OCI-LY1 (cell line): ENCODE data around the gene TCEAL8.

Source experiments
- H2AFZ ChIP-seq: fragments of 200-600 bp; sonication (generic), shearing (Covaris generic); 2 replicates; pipeline ENCODE4 v1.6.0; 2014; ENCODE audit warnings: antibody characterized with exemption, mild to moderate bottlenecking, low read length
- H3F3A ChIP-seq: fragments of 200-600 bp; sonication (generic), shearing (Covaris generic); 2 replicates; pipeline ENCODE4 v1.6.0; 2014; ENCODE audit warnings: mild to moderate bottlenecking, antibody characterized with exemption, low read length, moderate library complexity; ENCODE audit not compliant: insufficient read depth
- H3K27ac ChIP-seq: fragments of 200-600 bp; sonication (generic); 2 replicates; pipeline ENCODE4 v1.5.1; 2014; ENCODE audit warnings: low read length, mixed run types, mild to moderate bottlenecking, low read depth; ENCODE audit not compliant: poor library complexity, severe bottlenecking
- H3K27me3 ChIP-seq: fragments of 200-600 bp; sonication (generic); 2 replicates; pipeline ENCODE4 v1.6.0; 2014; ENCODE audit warnings: antibody characterized with exemption, mild to moderate bottlenecking, low read length, moderate library complexity; ENCODE audit not compliant: insufficient read depth
- H3K36me3 ChIP-seq: fragments of 200-600 bp; sonication (generic); 2 replicates; pipeline ENCODE4 v1.6.1; 2014; ENCODE audit warnings: mild to moderate bottlenecking, antibody characterized with exemption, low read length, moderate library complexity, mixed read lengths; ENCODE audit not compliant: insufficient read depth
- H3K4me1 ChIP-seq: fragments of 200-600 bp; sonication (generic); 2 replicates; pipeline ENCODE4 v1.5.1; 2014; ENCODE audit warnings: mild to moderate bottlenecking, low read length, moderate library complexity; ENCODE audit not compliant: insufficient read depth, severe bottlenecking
- H3K4me2 ChIP-seq: fragments of 200-600 bp; sonication (generic), shearing (Covaris generic); 2 replicates; pipeline ENCODE4 v1.6.1; 2014; ENCODE audit warnings: low read length
- H3K4me3 ChIP-seq: fragments of 200-600 bp; sonication (generic); 2 replicates; pipeline ENCODE4 v1.5.1; 2014; ENCODE audit warnings: low read length, low read depth, mild to moderate bottlenecking, mixed read lengths; ENCODE audit not compliant: poor library complexity, severe bottlenecking
- H3K79me2 ChIP-seq: fragments of 200-600 bp; shearing (Covaris generic); 2 replicates; pipeline ENCODE4 v1.6.1; 2016; ENCODE audit warnings: mixed run types, low read length, mixed read lengths; ENCODE audit not compliant: insufficient read depth
- H3K9ac ChIP-seq: fragments of 200-600 bp; sonication (generic), shearing (Covaris generic); 2 replicates; pipeline ENCODE4 v1.6.1; 2014; ENCODE audit warnings: mild to moderate bottlenecking, low read length, mixed read lengths
- H3K9me2 ChIP-seq: fragments of 200-600 bp; sonication (generic), shearing (Covaris generic); 2 replicates; pipeline ENCODE4 v1.6.1; 2014; ENCODE audit warnings: low read depth, mild to moderate bottlenecking, low read length, mixed read lengths
- H3K9me3 ChIP-seq: fragments of 200-600 bp; shearing (Covaris generic); 2 replicates; pipeline ENCODE4 v1.6.1; 2014; ENCODE audit warnings: low read length, mixed read lengths
- H4K20me1 ChIP-seq: fragments of 200-600 bp; sonication (generic), shearing (Covaris generic); 2 replicates; pipeline ENCODE4 v1.6.0; 2016; ENCODE audit warnings: mild to moderate bottlenecking, low read length; ENCODE audit not compliant: insufficient read depth
- CTCF ChIP-seq: fragments of 200-600 bp; sonication (generic), shearing (Covaris generic); IDR thresholded peaks from 2 replicates; pipeline ENCODE4 v1.5.1; 2017; ENCODE audit warnings: mild to moderate bottlenecking, antibody characterized with exemption, low read length, moderate library complexity, mixed read lengths
- EZH2 ChIP-seq: fragments of 200-600 bp; sonication (generic), shearing (Covaris generic); IDR thresholded peaks from 2 replicates; pipeline ENCODE4 v1.8.0; 2017; ENCODE audit warnings: borderline replicate concordance, mixed run types, mild to moderate bottlenecking, antibody characterized with exemption, low read length, moderate library complexity, mixed read lengths

The TCEAL8 gene

DNA sequence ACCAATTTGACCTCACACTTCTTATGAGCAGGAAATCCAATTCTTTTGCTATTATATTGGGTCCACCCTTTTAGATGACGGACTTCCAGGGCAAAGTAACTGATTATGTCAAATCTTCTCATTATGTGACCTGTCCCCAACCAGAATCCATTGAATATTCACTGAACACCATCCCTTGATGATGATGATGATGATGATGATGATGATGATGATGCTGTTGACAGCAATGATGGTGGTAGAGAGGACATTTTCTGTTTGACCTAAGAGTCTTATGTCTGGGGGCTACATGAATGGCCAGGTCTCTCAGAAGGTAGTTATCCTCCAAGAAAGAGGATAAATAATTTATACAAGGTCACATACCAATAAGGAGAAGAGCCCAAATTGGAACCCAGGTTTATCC is 5.2 kb downstream of the TCEAL8 start:
- no peaks in the 10 kb centered on the region for H3K9me3 ChIP-seq
- H3K4me3 ChIP-seq: no peak overlapping the region
- no peaks in the 10 kb centered on the region for H3K27me3 ChIP-seq
- H3K9ac ChIP-seq: no peak overlapping the region
- TF ChIP-seq CTCF (no peak), EZH2 (no peak)
- H2AFZ ChIP-seq: no peak overlapping the region
- H3K4me2 ChIP-seq: no peak overlapping the region
- no peaks in the 10 kb centered on the region for H3K79me2 ChIP-seq
- no peaks in the 10 kb centered on the region for H3K9me2 ChIP-seq
- no peaks in the 10 kb centered on the region for H4K20me1 ChIP-seq
- H3K36me3 ChIP-seq: peaks cover 7% of the 10 kb centered on the region; the same call in 1 of the 2 replicates
- H3K27ac ChIP-seq: no peak overlapping the region
- H3F3A ChIP-seq: no peaks in the 10 kb centered on the region
- peaks cover 6% of the 10 kb centered on the region for H3K4me1 ChIP-seq

DNA sequence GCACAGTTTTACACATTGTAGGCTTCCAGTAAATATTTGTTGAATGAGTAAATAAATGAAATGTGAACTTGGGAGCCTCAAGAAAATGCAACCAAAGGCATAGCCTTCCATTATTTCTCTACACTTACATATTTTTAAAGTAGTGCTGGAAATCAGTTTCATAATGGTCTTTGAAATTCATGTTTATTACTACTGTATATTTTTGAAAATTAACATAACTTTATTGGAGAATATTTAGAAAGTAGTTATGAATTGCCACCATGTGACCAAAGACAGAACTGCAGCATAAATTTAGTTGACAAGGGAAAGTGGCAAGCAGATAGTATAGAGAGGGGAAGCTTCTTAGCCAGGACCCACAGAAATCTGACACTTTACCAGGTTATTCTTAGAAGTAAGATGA is 6.4 kb downstream of the TCEAL8 start:
- Histone ChIP-seq H3K4me3 (no peak overlapping the region), H3K27ac (no peak overlapping the region), H2AFZ (no peak overlapping the region), H3K79me2 (no peaks in the 10 kb centered on the region), H3K27me3 (no peaks in the 10 kb centered on the region), H4K20me1 (no peaks in the 10 kb centered on the region), H3K9me2 (no peaks in the 10 kb centered on the region), H3K4me1 (peaks cover under 1% of the 10 kb centered on the region), H3K36me3 (peaks cover 6% of the 10 kb centered on the region; the same call in 1 of the 2 replicates), H3K9me3 (no peaks in the 10 kb centered on the region), H3F3A (no peaks in the 10 kb centered on the region), H3K4me2 (no peak overlapping the region), H3K9ac (no peak overlapping the region)
- TF ChIP-seq EZH2 (no peak), CTCF (peak; percentile 28; the same call in 1 of the 2 replicates)

DNA sequence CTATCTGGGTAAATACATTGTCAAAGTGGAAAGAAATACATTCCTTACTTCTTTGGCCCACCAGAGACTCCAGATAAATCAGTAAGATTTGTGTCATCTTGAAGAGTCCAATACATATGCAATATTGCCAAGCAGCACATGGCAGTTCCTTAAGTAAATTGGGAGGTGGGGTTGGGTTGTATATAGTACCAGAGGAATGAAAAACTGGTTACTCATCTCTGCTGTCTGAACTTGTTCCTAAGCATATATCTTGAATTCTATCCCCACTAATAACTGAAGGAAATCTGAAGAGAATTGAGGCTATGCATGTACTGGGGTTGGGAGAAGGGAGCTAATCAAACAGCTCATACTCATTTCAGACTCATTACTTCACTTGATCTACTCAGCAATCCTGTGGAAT is 14.8 kb downstream of the TCEAL8 start:
- H3K4me2 ChIP-seq: no peak overlapping the region
- H3F3A ChIP-seq: no peaks in the 10 kb centered on the region
- no peaks in the 10 kb centered on the region for H3K27me3 ChIP-seq
- no peak overlapping the region for H3K4me3 ChIP-seq
- H3K9me3 ChIP-seq: no peaks in the 10 kb centered on the region
- no peak overlapping the region for H3K27ac ChIP-seq
- H2AFZ ChIP-seq: no peak overlapping the region
- H3K4me1 ChIP-seq: no peaks in the 10 kb centered on the region
- H4K20me1 ChIP-seq: no peaks in the 10 kb centered on the region
- H3K9me2 ChIP-seq: no peaks in the 10 kb centered on the region
- H3K9ac ChIP-seq: no peak overlapping the region
- no peaks in the 10 kb centered on the region for H3K79me2 ChIP-seq
- H3K36me3 ChIP-seq: no peaks in the 10 kb centered on the region
- TF ChIP-seq EZH2 (no peak), CTCF (no peak)
